DND-41 (cell line): Measurements from ENCODE around the gene ZP1.

Experiments
- EZH2 ChIP-seq: IDR thresholded peaks from 3 replicates; pipeline ENCODE4 v1.6.1; 2012; ENCODE audit warnings: borderline replicate concordance, low read depth, mild to moderate bottlenecking, moderate library complexity, low read length, inconsistent platforms; ENCODE audit not compliant: severe bottlenecking
- TF ChIP-seq, protein P1 (sequence below): IDR thresholded peaks from 2 replicates; pipeline ENCODE4 v1.5.1; 2012; ENCODE audit warnings: borderline replicate concordance, low read length, moderate library complexity, mild to moderate bottlenecking; ENCODE audit not compliant: poor library complexity, severe bottlenecking; ENCODE audit errors: extremely low read depth

DNA sequence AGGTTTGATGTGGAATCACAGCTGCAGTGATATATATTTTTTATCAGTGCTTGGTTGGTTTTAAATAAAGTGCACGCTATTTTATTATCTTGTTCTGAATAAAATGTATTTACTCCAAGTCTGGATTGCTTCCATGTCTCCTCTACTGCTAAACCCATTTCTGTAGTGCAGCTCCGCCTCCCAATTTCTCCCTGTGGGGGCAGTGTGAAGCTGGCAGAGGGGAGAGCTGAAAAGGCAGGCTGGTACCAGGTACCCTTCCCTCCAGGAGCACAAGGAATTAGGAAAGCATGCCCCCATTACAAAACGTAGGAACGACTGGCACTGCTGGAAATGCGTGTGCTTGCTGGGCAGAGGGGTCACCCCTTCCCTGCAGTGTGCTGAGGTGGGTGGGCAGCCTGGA, 56.0 kb downstream of the ZP1 start:
- TF ChIP-seq, protein P1, sequence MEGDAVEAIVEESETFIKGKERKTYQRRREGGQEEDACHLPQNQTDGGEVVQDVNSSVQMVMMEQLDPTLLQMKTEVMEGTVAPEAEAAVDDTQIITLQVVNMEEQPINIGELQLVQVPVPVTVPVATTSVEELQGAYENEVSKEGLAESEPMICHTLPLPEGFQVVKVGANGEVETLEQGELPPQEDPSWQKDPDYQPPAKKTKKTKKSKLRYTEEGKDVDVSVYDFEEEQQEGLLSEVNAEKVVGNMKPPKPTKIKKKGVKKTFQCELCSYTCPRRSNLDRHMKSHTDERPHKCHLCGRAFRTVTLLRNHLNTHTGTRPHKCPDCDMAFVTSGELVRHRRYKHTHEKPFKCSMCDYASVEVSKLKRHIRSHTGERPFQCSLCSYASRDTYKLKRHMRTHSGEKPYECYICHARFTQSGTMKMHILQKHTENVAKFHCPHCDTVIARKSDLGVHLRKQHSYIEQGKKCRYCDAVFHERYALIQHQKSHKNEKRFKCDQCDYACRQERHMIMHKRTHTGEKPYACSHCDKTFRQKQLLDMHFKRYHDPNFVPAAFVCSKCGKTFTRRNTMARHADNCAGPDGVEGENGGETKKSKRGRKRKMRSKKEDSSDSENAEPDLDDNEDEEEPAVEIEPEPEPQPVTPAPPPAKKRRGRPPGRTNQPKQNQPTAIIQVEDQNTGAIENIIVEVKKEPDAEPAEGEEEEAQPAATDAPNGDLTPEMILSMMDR, result no peak
- TF ChIP-seq EZH2, result no peak
